Stomach (tissue), 4 donors: ENCODE results near the gene HAUS6.

Experiments
- EP300 ChIP-seq: sonication (generic); formaldehyde crosslinking; IDR thresholded peaks from one replicate; pipeline ENCODE4 v1.6.1; 2017; ENCODE audit warnings: antibody characterized with exemption
- POLR2A ChIP-seq, 4 donors: fragments of 450-650 bp; IDR thresholded peaks; one replicate each; pipeline ENCODE4 v1.6.1; 2016; ENCODE audit warnings: antibody characterized with exemption in 4 of 4, control low read depth in 2 of 4, mild to moderate bottlenecking in 1 of 4, moderate library complexity in 1 of 4
- POLR2AphosphoS5 ChIP-seq, 3 donors: sonication (generic); formaldehyde crosslinking; IDR thresholded peaks; one replicate each; pipeline ENCODE4 v1.6.1; 2016; ENCODE audit warnings: antibody characterized with exemption in 3 of 3
- TF ChIP-seq, protein P1 (sequence below), 7 experiments: fragments of 450-650 bp in 4 of 7; fragments of 200-600 bp in 3 of 7; sonication (generic) in 3 of 7; IDR thresholded peaks; one replicate each; pipeline ENCODE4 v1.5.1; 2016 to 2019; ENCODE audit warnings: antibody characterized with exemption in 7 of 7, control low read depth in 2 of 7, mild to moderate bottlenecking in 1 of 7

DNA sequence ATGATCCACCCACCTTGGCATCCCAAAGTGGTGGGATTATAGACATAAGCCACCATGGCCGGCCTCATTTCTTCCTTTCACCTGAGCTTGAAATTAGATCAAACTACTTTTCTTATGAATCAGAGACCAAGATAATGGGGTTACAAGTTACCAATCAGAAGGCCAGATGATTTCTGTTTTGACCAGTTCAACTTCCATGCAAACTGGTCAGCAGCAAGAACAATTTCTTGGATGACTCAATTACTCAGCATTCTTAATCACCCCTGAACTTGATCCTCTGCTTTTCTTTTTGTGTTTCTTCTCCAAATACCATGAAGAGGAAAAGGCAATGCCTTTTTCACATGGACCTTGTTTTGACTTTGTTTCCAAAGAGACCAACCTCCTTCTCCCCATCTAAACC, 34.6 kb upstream of the HAUS6 start:
- TF ChIP-seq, protein P1, sequence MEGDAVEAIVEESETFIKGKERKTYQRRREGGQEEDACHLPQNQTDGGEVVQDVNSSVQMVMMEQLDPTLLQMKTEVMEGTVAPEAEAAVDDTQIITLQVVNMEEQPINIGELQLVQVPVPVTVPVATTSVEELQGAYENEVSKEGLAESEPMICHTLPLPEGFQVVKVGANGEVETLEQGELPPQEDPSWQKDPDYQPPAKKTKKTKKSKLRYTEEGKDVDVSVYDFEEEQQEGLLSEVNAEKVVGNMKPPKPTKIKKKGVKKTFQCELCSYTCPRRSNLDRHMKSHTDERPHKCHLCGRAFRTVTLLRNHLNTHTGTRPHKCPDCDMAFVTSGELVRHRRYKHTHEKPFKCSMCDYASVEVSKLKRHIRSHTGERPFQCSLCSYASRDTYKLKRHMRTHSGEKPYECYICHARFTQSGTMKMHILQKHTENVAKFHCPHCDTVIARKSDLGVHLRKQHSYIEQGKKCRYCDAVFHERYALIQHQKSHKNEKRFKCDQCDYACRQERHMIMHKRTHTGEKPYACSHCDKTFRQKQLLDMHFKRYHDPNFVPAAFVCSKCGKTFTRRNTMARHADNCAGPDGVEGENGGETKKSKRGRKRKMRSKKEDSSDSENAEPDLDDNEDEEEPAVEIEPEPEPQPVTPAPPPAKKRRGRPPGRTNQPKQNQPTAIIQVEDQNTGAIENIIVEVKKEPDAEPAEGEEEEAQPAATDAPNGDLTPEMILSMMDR (IDR thresholded peaks at IDR 0.05) = no peak
- TF ChIP-seq EP300 (no peak), POLR2A (IDR thresholded peaks at IDR 0.05) (no peak), POLR2AphosphoS5 (IDR thresholded peaks at IDR 0.05) (no peak)
